MG63 (cell line): Measurements from ENCODE around the gene TUBA4B. TPM values are rescaled to one million over a fixed set of nuclear protein-coding genes. Genes with fewer than 3 reads are reported as not detected.
A peak's percentile ranks its signal among the peaks of the same experiment; 100 is the strongest.
"Not testable (repeated sequence)": the region's sequence is repeated elsewhere in the genome, so short reads cannot be mapped to it uniquely, and the experiment has no call there.

Experiments used
- DNase-seq: peaks from one replicate; pipeline ENCODE4 v3.0.0-alpha.2; 2020
- H3K27me3 ChIP-seq: fragments of 250-450 bp; sonication (Bioruptor Pico); 2 replicates; pipeline ENCODE4 v1.5.1; 2020; ENCODE audit warnings: mild to moderate bottlenecking, moderate library complexity
- H3K36me3 ChIP-seq: fragments of 250-450 bp; sonication (Bioruptor Pico); 2 replicates; pipeline ENCODE4 v1.5.1; 2020; ENCODE audit warnings: mild to moderate bottlenecking, moderate library complexity
- H3K4me3 ChIP-seq: fragments of 250-450 bp; sonication (Bioruptor Pico); 2 replicates; pipeline ENCODE4 v1.5.1; 2020; ENCODE audit warnings: mild to moderate bottlenecking, moderate library complexity
- H3K9me3 ChIP-seq: fragments of 250-450 bp; sonication (Bioruptor Pico); 2 replicates; pipeline ENCODE4 v1.5.1; 2020; ENCODE audit warnings: mild to moderate bottlenecking, moderate library complexity
- total RNA-seq: library from RNA; depleted of rRNA; stranded (reverse); fragments of >200 nt; shearing (Covaris generic); gene quantifications from 2 replicates; pipeline ENCODE4 v1.2.3, GENCODE V29; 2014; ENCODE audit warnings: low replicate concordance; rRNA removed

The TUBA4B gene
- total RNA-seq, 1 experiment from 2014 or later: not detected

DNA sequence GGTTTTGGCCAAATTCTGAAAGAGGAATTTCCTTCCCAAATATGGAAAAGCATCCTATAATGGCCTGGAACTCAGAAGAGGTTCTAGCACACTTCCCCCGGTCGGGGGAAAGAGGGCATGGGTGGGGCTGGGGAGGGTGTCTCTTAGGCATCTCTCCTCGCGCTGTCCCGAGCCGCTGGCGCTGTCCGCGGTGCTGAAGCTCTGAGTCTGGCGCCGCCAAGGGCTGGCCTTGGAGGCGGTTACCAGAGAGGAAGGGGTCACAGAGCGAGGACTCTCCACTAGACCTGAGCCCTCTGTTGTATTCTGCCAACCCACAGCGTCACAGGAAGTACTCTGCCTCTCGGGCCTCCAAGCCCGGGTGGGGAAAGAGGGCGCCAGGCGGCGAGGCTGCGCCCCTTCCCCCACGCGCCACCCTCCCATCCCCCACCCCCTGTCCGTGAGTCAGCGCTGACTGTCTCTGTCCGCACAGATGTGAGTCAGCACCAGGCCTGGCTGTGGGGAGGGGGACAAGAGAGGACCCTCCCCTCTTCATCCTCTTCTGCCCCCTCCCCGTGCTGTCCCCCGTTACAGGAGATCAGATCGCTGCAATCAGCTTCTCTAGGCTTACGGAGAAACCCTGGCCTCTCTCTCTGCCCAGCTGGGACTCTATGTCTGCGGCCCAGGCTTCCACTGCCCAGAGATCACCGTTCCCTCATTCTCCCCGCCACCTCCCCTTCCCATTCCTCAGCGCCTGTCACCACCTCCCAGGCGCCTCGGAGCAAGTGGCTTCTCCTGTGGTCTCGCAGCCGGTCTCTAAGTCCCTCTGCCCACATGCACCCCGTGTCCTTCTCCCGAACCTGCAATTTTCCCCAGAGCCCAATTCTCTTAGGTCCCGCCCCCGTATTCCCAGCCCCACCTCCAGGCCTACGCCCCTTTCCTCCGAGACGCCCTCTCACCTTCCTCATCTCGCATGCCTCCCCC is 55.4 kb downstream of the TUBA4B start:
- peak; percentile 71 for DNase-seq
- no peaks in the 10 kb centered on the region for H3K36me3 ChIP-seq
- H3K27me3 ChIP-seq: peaks cover 21% of the 10 kb centered on the region
- no peaks in the 10 kb centered on the region for H3K9me3 ChIP-seq
- no peak overlapping the region for H3K4me3 ChIP-seq

DNA sequence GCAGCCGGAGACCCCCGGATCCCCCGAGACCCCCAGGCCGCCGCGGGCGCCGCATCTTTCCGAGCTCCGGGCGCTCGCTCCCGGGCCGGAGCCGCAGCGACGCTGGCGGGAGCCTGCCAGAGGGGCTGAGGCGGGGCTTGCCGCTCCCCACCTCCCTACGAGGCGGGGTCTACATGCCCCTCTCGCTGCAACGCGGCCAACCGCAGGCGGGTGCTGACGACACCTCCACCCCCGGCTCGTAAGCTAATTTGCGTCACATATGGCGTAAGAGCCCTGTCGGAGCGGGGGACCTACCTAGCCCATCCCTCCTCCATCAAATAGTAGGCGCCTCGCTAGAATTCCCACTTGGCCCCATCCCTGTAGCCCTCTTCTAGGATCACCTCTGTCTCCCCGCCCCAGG is 56.2 kb downstream of the TUBA4B start, which contains the start of gene PTPRN:
Gene PTPRN, minus strand, starts transcription at position 124 of the 400 bp plus-strand sequence. Its CDS starts 69 bp downstream, at position 55.
- no peaks in the 10 kb centered on the region for H3K36me3 ChIP-seq

DNA sequence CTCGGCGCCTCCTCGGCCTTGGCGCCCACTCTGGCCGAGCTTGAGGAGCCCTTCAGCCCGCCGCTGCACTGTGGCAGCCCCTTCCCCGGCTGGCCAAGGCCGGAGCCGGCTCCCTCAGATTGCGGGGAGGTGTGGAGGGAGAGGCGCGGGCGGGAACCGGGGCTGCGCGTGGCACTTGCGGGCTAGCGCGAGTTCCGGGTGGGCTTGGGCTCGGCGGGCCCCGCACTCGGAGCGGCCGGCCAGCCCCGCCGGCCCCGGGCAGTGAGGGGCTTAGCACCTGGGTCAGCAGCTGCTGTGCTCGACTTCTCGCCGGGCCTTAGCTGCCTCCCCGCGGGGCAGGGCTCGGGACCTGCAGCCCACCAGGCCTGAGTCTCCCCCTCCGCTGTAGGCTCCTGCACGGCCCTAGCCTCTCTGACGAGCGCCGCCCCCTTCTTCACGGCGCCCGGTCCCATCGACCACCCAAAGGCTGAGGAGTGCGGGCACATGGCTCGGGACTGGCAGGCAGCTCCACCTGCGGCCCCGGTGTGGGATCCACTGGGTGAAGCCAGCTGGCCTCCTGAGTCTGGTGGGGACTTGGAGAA is 59.7 kb downstream of the TUBA4B start:
- not testable (repeated sequence) for H3K9me3 ChIP-seq, H3K36me3 ChIP-seq, DNase-seq, H3K4me3 ChIP-seq
- H3K27me3 ChIP-seq: peaks cover 18% of the 10 kb centered on the region

More for the DNA sequence above, 56.2 kb downstream of the TUBA4B start, which contains the start of gene PTPRN:
- no peak for DNase-seq
- Histone ChIP-seq H3K27me3 (peaks cover 21% of the 10 kb centered on the region), H3K9me3 (no peaks in the 10 kb centered on the region), H3K4me3 (no peak within 1 kb of the TSS)

DNA sequence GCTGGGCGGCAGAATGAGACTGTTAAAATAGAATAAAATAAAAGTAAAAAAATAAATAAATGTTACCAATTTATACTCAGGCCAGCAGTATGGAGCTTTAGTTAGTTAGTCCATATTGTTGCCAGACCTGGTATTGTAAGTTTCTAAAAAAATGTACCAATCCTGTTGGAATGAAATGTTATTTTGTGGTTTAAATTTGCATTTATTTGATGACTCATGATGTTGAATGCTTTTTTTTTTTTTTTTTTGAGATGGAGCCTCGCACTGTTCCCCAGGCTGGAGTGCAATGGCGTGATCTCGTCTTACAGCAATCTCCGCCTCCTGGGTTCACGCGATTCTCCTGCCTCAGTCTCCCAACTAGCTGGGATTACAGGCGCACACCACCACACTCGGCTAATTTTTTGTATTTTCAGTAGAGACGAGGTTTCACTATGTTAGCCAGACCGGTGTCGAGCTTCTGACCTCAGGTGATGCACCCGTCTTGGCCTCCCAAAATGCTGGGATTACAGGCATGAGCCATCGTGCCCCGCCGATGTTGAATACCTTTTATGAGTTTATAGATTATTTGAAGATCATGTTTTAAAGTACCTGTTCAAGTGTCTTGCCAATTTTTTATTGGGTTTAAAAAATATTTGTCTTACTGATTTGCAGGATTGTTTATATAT is 61.9 kb downstream of the TUBA4B start:
- no peak for DNase-seq
- Histone ChIP-seq H3K9me3 (no peaks in the 10 kb centered on the region), H3K36me3 (no peaks in the 10 kb centered on the region), H3K27me3 (peaks cover 14% of the 10 kb centered on the region), H3K4me3 (no peak overlapping the region)

Other genes starting within 250 kb of the TUBA4B start
- gene CFAP65, start 211.7 kb upstream of the TUBA4B start, total RNA-seq: 0.03 TPM in 1 of 2 replicates, not detected in the other
- gene IHH, start 192.3 kb upstream of the TUBA4B start, total RNA-seq: 0.16 TPM in 1 of 2 replicates, not detected in the other
- 20.9 and 22.6 TPM in 2 replicates for gene NHEJ1, start 92.4 kb upstream of the TUBA4B start, total RNA-seq
- not detected in 2 replicates for gene SLC23A3, start 83.2 kb upstream of the TUBA4B start, total RNA-seq
- 35.2 and 40.6 TPM in 2 replicates for gene CNPPD1, start 76.3 kb upstream of the TUBA4B start, total RNA-seq
- gene RETREG2, start 75.0 kb upstream of the TUBA4B start, total RNA-seq: 52.2 and 85.4 TPM in 2 replicates
- gene ZFAND2B, start 46.5 kb upstream of the TUBA4B start, total RNA-seq: 43.3 and 72.7 TPM in 2 replicates
- gene ABCB6, start 34.3 kb upstream of the TUBA4B start, total RNA-seq: 15.5 and 31.7 TPM in 2 replicates
- 74.5 and 90.6 TPM in 2 replicates for gene ATG9A, start 23.6 kb upstream of the TUBA4B start, total RNA-seq
- gene ANKZF1, start 23.4 kb upstream of the TUBA4B start, total RNA-seq: 21.3 and 23.4 TPM in 2 replicates
- gene GLB1L, start 7.8 kb upstream of the TUBA4B start, total RNA-seq: 2.3 and 13.0 TPM in 2 replicates
- 14.4 and 26.0 TPM in 2 replicates for gene STK16, start 7.8 kb upstream of the TUBA4B start, total RNA-seq
- gene TUBA4A, start 675 bp downstream of the TUBA4B start, total RNA-seq: 3.1 and 7.7 TPM in 2 replicates
- gene DNAJB2, start 26.1 kb downstream of the TUBA4B start, total RNA-seq: 55.0 and 56.4 TPM in 2 replicates
- gene PTPRN, start 56.2 kb downstream of the TUBA4B start, total RNA-seq: not detected in 2 replicates
- not detected in 2 replicates for gene RESP18, start 79.5 kb downstream of the TUBA4B start, total RNA-seq
- gene DNPEP, start 134.7 kb downstream of the TUBA4B start, total RNA-seq: 56.4 and 73.1 TPM in 2 replicates
- 3.8 and 22.6 TPM in 2 replicates for gene DES, start 165.1 kb downstream of the TUBA4B start, total RNA-seq
- 11.6 and 12.6 TPM in 2 replicates for gene SPEG, start 181.6 kb downstream of the TUBA4B start, total RNA-seq
- gene GMPPA, start 245.6 kb downstream of the TUBA4B start, total RNA-seq: 61.4 and 89.6 TPM in 2 replicates